Measurements from ENCODE around the gene CASZ1. TPM values are rescaled to one million over a fixed set of nuclear protein-coding genes. Genes with fewer than 3 reads are reported as not detected.

CASZ1 gene
- total and polyA plus RNA-seq, 2 experiments from 2014 or later: 6.2 to 6.7 TPM

GRCh38 chr1:10789047-10789791 is 7.2 kb downstream of the CASZ1 start:
- H3F3A ChIP-seq (replicated peaks; ENCODE audit: low read depth): no peaks in the 10 kb centered on the region
- Mint-ChIP-seq H3K9me3 (no peaks in the 10 kb centered on the region; the same call in 2 of the 3 replicates), H3K27ac (no peak overlapping the region), H3K4me1 (peaks cover 14% of the 10 kb centered on the region), H3K36me3 (ENCODE audit: low read depth) (no peaks in the 10 kb centered on the region; the same call in 2 of the 3 replicates), H3K27me3 (ENCODE audit: insufficient read depth, low read depth, poor library complexity) (peaks cover 25% of the 10 kb centered on the region), H3K4me3 (no peak overlapping the region)
- no peaks in the 10 kb centered on the region for H3K36me3 ChIP-seq (ENCODE audit: insufficient read depth)
- no peak overlapping the region for H2AFZ ChIP-seq
- peaks cover 24% of the 10 kb centered on the region for H3K27me3 ChIP-seq (ENCODE audit: insufficient read depth)
- TF ChIP-seq EZH2phosphoT487 (IDR thresholded peaks at IDR 0.05; ENCODE audit: unreplicated experiment) (no peak), CTCF (conservative IDR thresholded peaks at IDR 0.05; ENCODE audit: low read depth in 2 of 2) (no peak), NANOG (IDR thresholded peaks at IDR 0.05; ENCODE audit: borderline replicate concordance) (no peak), ZNF462 (CRISPR knock-in tag; IDR thresholded peaks at IDR 0.05) (no peak), ZNF331 (CRISPR knock-in tag; IDR thresholded peaks at IDR 0.05; ENCODE audit: low read depth) (no peak), STAT1 (IDR thresholded peaks at IDR 0.05; ENCODE audit: unreplicated experiment) (no peak), POLR2AphosphoS5 (IDR thresholded peaks at IDR 0.05; ENCODE audit: low read depth) (no peak), JUNB (IDR thresholded peaks at IDR 0.05; ENCODE audit: unreplicated experiment) (no peak), REST (IDR thresholded peaks at IDR 0.05; ENCODE audit: unreplicated experiment) (no peak), ETS1 (IDR thresholded peaks at IDR 0.05) (no peak), ZNF114 (CRISPR knock-in tag; IDR thresholded peaks at IDR 0.05) (no peak), CREB1 (CRISPR knock-in tag; IDR thresholded peaks at IDR 0.05; ENCODE audit: low read depth) (no peak), EZH2 (IDR thresholded peaks at IDR 0.05; ENCODE audit: low read depth, unreplicated experiment) (no peak)
- ATAC-seq (no peak), DNase-seq (ENCODE audit: low spot score) (no peak)
- no peaks in the 10 kb centered on the region for H3K9me2 ChIP-seq (ENCODE audit: insufficient read depth)
- no peak overlapping the region for H3K4me3 ChIP-seq
- no peak overlapping the region for H3K27ac ChIP-seq (ENCODE audit: low read depth)
- H3K4me1 ChIP-seq (ENCODE audit: insufficient read depth): peaks cover 21% of the 10 kb centered on the region
- no peaks in the 10 kb centered on the region for H3K79me2 ChIP-seq (replicated peaks; ENCODE audit: insufficient read depth)
- peaks cover 5% of the 10 kb centered on the region; the same call in 1 of the 2 replicates for H4K20me1 ChIP-seq (replicated peaks; ENCODE audit: insufficient read depth)
- no peak overlapping the region for H3K4me2 ChIP-seq
